Neural progenitor cell (in vitro differentiated cells): ENCODE results near the gene ALDH3B2.

Source experiments
- EZH2phosphoT487 ChIP-seq: fragments of 200-600 bp; sonication (generic); IDR thresholded peaks from 2 replicates; pipeline ENCODE4 v1.6.1; 2017; ENCODE audit warnings: antibody characterized with exemption
- TF ChIP-seq, protein P1 (sequence below): fragments of 200-600 bp; sonication (generic); IDR thresholded peaks from 2 replicates; pipeline ENCODE4 v1.5.1; 2017; ENCODE audit warnings: antibody characterized with exemption, mild to moderate bottlenecking

DNA sequence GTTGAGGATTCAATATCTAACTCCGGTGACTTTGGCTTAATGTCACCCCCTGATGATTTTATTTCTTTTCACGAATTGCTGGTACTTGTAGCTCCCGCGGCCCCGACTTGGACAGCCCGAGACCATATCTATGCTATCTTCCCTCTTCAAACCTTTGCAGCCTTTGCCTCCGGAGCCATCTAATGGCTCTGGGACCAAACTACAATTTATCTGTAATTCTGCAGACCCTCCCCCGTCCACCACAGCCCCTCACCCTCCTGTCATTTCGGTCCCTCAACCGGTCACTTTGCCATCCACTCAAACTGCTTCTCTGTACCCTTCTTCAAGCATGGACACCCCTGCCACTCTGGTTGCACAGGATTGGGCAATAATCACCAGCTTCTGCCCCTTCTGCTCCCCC is 25.7 kb upstream of the ALDH3B2 start:
- TF ChIP-seq, protein P1, sequence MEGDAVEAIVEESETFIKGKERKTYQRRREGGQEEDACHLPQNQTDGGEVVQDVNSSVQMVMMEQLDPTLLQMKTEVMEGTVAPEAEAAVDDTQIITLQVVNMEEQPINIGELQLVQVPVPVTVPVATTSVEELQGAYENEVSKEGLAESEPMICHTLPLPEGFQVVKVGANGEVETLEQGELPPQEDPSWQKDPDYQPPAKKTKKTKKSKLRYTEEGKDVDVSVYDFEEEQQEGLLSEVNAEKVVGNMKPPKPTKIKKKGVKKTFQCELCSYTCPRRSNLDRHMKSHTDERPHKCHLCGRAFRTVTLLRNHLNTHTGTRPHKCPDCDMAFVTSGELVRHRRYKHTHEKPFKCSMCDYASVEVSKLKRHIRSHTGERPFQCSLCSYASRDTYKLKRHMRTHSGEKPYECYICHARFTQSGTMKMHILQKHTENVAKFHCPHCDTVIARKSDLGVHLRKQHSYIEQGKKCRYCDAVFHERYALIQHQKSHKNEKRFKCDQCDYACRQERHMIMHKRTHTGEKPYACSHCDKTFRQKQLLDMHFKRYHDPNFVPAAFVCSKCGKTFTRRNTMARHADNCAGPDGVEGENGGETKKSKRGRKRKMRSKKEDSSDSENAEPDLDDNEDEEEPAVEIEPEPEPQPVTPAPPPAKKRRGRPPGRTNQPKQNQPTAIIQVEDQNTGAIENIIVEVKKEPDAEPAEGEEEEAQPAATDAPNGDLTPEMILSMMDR, result no peak
- TF ChIP-seq EZH2phosphoT487, result no peak
